HG02798 (cell line): ENCODE results near the gene BBOF1.
A peak's percentile ranks its signal among the peaks of the same experiment; 100 is the strongest.
"Not testable (repeated sequence)": the region's sequence is repeated elsewhere in the genome, so short reads cannot be mapped to it uniquely, and the experiment has no call there.

ENCODE experiments used
- ATAC-seq: cut with Tn5 transposase; IDR thresholded peaks from one replicate; pipeline ENCODE4 v1.9.1; 2021; ENCODE audit warnings: mild to moderate bottlenecking; ENCODE audit not compliant: unreplicated experiment, poor library complexity

The BBOF1 gene

DNA sequence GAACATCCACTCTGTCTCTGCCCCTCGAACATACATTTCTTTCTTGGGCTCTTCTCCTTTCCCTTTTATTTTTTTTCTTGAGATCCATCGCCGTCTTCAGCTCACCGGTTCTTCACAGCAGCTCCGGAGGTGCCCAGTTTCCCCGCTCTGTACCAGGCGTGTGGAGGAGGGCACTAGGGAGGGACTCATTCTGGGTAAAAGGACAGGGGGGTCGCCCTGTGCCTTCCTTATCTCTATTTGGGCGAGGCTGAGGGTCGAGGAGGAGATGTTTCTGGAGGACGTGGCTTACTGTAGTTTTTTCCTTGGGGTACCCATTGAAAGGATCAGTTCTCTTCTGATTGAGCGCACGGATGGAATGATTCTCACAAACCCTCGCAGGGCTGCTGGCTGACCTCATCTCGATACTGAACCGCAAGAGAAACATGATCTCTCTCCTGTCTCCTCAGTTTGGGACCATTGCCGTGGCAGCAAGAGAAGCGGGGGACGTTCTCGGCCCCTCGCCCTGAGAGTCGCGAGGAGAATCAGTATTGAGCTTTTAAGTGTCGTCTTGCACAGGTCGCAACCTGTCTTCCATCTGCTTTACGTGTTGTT lies 66.0 kb downstream of the BBOF1 start:
- ATAC-seq = peak; percentile 4

DNA sequence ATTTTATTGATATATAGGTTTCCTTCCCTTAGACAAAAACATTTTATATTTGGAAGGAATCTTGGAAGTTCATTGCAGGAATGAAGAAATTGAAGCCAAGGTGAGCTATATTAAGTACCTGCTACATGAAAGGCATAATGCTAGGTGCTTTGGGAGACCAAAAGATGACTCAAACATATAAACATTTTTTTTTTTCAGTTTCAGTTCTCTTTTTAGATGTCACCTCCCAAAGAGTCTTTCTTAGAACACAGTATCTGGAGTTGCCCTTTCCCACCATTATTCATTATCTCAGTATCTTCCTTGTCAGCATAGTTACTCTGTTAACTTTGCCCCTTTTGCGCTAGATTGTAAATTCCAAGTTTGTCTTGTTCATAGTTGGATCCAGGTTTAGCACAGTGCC lies 66.7 kb downstream of the BBOF1 start:
- no peak for ATAC-seq

- no peak for ATAC-seq
These were observed 70.3 kb downstream of the BBOF1 start for GRCh38 chr14:74089251-74090020.

DNA sequence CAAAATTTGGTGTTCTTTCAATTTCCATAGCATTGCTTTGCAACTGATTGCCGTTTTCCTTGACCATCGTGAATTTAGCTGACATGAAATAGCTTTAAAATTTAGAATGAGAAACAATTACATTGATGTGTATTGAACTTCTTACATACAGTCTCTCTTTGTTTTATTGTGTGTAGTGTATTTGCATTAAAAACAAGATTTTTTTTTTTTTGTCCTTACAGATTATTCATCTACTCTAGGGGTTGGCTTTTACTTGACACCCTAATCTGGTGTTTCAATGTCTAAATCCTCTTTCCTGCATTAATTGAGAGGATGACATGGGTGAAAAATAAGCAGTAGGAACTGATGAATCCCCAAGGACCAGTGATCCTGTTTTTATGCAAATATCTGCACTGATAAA lies 86.2 kb downstream of the BBOF1 start:
- ATAC-seq = no peak

- no peak for ATAC-seq
These were observed 90.2 kb downstream of the BBOF1 start for GRCh38 chr14:74109369-74109768.

GRCh38 chr14:74111395-74112216 lies 92.5 kb downstream of the BBOF1 start:
- ATAC-seq = not testable (repeated sequence)
